Muscle of leg (tissue), 11 donors: ENCODE data around the gene TCP11L2. TPM values are rescaled to one million over a fixed set of nuclear protein-coding genes. Genes with fewer than 3 reads are reported as not detected.

Experiments
- DNase-seq: peaks from one replicate; pipeline ENCODE4 v3.0.0; 2013
- H3K27ac ChIP-seq: one replicate; pipeline ENCODE4 v1.5.1; 2013; ENCODE audit warnings: mild to moderate bottlenecking, low read length, control low read depth
- H3K27me3 ChIP-seq: one replicate; pipeline ENCODE4 v1.6.1; 2013; ENCODE audit warnings: low read length; ENCODE audit not compliant: control insufficient read depth, insufficient read depth
- H3K36me3 ChIP-seq: one replicate; pipeline ENCODE4 v1.6.1; 2013; ENCODE audit warnings: low read length; ENCODE audit not compliant: control insufficient read depth, insufficient read depth
- H3K4me1 ChIP-seq: one replicate; pipeline ENCODE4 v1.6.1; 2013; ENCODE audit warnings: low read length; ENCODE audit not compliant: control insufficient read depth, insufficient read depth
- H3K4me3 ChIP-seq: one replicate; pipeline ENCODE4 v1.5.1; 2013; ENCODE audit warnings: low read length, control low read depth
- H3K9me3 ChIP-seq: replicated peaks from 2 replicates; pipeline ENCODE4 v1.6.1; 2013; ENCODE audit warnings: low read depth, low read length; ENCODE audit not compliant: control insufficient read depth
- WGBS: methylation state at CpG from one replicate; pipeline ENCODE4 v1.1.5; 2013; ENCODE audit warnings: missing lambda C conversion rate; ENCODE audit not compliant: insufficient coverage; 5-methylcytosine and 5-hydroxymethylcytosine counted together
- polyA plus RNA-seq, 8 donors: library from polyadenylated mRNA; unstranded; fragments of 120-200 nt; gene quantifications; one replicate each; pipeline versions ENCODE4 v1.2.1 to v1.2.3, GENCODE V29; 2013; ENCODE audit warnings: inconsistent platforms in 1 of 8, low replicate concordance in 1 of 8; ENCODE audit not compliant: insufficient read length in 8 of 8, insufficient read depth in 1 of 8
- total RNA-seq: library from RNA; stranded (reverse); fragments of 120-200 nt; gene quantifications from one replicate; pipeline ENCODE4 v1.2.4, GENCODE V29; 2013

Gene TCP11L2
- total and polyA plus RNA-seq, 9 donors = 6.7 to 17.1 (median 8.6) TPM

DNA sequence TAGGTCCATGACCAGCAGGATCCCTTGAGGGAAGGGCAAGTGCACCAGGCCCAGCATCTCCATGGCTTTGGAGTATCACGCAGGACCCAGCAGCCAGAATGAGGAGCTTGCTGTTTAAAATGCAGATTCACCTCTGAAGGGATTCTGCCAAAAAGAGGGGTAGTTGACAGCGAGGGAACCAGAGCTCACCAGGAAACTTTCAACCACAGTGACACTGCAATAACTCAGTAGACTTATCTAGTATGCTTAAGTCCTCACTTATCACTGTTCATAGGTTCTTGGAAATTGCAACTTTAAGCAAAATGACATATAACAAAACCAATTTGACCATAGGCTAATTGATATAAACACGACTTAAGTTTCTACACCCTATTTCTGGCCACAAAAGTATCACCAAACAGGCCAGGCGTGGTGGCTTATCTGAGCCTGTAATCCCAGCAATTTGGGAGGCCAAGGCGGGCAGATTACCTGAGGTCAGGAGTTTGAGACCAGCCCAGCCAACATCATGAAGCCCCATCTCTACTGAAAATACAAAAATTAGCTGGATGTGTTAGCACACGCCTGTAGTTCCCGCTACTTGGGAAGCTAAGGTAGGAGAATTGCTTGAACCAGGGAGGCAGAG is 33.3 kb upstream of the TCP11L2 start:
- WGBS = 90% methylated on average over 4 of the region's 7 CpGs

DNA sequence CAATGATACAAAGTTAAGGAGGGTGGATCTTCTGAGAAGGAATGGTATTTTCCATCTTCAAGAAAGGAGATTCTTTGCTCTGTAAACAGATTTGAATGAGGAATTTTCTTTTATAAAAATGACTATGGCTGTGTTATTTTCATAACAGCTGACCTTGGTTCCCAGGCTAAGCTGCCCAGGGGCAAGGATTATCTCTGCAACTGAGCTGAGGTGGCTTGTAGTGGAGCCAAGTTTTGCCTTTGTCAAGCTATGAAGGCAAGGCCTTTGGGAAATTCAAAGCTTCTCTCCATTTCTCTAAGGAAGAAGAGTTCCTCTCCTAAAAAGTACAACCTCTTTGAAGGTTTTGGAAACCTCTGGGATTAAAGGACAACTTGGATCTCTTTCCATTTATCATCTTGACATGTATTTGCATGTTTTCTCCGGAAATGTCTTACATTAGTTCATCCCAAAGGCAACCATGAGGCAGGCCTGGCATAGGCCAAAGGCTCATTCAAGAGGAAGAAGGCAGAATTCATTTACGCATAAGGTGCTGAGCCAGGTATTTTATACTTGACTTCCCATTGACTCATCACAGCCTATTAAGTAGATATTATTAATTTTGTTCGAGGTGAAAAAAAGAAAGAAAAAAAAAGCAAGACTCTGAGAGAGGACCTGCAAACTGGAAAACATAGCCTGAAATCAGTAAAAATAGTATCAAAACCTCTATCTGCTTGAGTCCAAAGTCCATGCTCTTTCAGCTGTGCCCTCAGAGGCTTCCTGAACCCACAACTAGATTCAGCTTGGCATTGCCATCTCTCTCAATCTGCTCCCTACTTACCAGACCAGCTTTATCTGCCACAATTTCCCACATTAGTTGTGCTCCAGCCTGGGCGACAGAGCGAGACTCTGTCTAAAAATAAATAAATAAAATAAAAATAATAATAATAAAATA is 30.7 kb upstream of the TCP11L2 start:
- H3K4me1 ChIP-seq = no peaks in the 10 kb centered on the region
- 89% methylated on average over 1 of the region's 5 CpGs for WGBS
- no peaks in the 10 kb centered on the region for H3K27me3 ChIP-seq
- H3K9me3 ChIP-seq = no peaks in the 10 kb centered on the region
- H3K36me3 ChIP-seq = no peaks in the 10 kb centered on the region
- DNase-seq = no peak
- H3K27ac ChIP-seq = no peak overlapping the region
- no peak overlapping the region for H3K4me3 ChIP-seq

More for the DNA sequence above, 33.3 kb upstream of the TCP11L2 start:
- no peak overlapping the region for H3K27ac ChIP-seq
- H3K36me3 ChIP-seq = no peaks in the 10 kb centered on the region
- H3K9me3 ChIP-seq = no peaks in the 10 kb centered on the region
- no peak overlapping the region for H3K4me3 ChIP-seq
- no peaks in the 10 kb centered on the region for H3K4me1 ChIP-seq
- H3K27me3 ChIP-seq = no peaks in the 10 kb centered on the region
- no peak for DNase-seq

DNA sequence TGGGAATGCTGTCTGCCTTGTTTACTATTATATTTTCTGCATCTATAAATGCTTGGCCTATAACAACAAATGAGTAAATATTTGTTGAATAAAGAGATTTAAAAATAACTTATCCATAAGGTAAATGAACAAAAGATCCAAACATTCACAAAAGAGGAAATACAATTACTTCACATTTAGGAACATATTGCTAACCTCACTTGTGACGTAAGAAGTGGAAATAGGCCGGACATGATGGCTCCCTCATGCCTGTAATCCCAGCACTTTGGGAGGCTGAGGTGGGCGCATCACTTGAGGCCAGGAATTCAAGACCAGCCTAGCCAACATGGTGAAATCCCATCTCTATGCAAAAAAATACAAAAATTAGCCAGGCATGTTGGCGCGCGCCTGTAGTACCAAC is 29.0 kb upstream of the TCP11L2 start:
- 85% methylated on average over 4 of the region's 6 CpGs for WGBS
- Histone ChIP-seq H3K36me3 (no peaks in the 10 kb centered on the region), H3K4me3 (no peak overlapping the region), H3K27me3 (no peaks in the 10 kb centered on the region), H3K4me1 (no peaks in the 10 kb centered on the region), H3K9me3 (no peaks in the 10 kb centered on the region), H3K27ac (no peak overlapping the region)
- DNase-seq = no peak

DNA sequence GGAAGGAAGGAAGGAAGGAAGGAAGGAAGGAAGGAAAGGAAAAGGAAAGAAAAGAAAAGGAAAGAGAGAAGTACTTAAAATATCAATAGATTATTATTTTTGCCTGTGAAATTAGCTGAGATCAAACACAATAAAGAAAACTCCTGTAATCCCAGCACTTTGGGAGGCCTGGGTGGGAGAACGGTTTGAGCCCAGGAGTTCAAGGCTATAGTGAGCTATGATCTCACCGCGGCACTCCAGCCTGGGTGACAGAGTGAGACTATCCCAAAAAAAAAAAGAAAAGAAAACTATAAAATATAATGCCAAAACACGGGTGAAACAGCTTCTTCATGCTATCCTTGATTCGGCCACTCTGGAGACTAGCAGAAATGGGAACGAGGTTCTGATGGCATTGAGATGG is 28.5 kb upstream of the TCP11L2 start:
- DNase-seq = no peak
- Histone ChIP-seq H3K36me3 (no peaks in the 10 kb centered on the region), H3K4me1 (no peaks in the 10 kb centered on the region), H3K27ac (no peak overlapping the region), H3K9me3 (no peaks in the 10 kb centered on the region), H3K4me3 (no peak overlapping the region), H3K27me3 (no peaks in the 10 kb centered on the region)
- no CpG with 5 or more reads among the region's 6 CpGs for WGBS

DNA sequence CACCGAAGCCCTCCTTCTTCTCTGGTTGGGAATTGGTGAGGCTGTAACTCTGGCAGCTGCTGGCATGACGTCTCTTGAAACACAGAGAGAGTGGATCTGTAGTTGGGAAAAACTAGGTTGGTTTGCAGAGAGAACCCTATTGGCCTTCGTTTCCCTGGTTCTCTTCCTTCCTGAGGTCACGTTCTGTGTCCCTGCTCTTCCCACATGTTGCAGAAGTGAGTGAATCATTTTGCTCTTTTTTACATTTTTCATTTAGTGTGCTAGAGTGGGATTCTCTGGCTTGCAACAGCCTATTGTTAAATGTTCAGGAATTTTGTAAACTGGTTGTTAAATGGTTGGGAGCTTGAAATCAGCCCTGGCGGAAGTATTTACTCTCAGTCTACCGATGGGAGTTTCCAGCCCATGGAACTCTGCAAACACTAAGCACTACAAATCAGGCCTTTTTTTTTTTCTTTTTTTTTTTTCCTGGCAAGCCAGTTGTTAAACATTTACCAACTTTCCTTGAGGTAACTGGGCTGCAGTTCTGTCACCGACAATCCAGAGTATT is 27.9 kb upstream of the TCP11L2 start:
- H3K4me1 ChIP-seq = no peaks in the 10 kb centered on the region
- no peaks in the 10 kb centered on the region for H3K9me3 ChIP-seq
- no peaks in the 10 kb centered on the region for H3K36me3 ChIP-seq
- H3K27me3 ChIP-seq = no peaks in the 10 kb centered on the region
- DNase-seq = peak; percentile 16
- no peak overlapping the region for H3K4me3 ChIP-seq
- 75% methylated on average over 2 of the region's 7 CpGs for WGBS
- H3K27ac ChIP-seq = no peak overlapping the region

DNA sequence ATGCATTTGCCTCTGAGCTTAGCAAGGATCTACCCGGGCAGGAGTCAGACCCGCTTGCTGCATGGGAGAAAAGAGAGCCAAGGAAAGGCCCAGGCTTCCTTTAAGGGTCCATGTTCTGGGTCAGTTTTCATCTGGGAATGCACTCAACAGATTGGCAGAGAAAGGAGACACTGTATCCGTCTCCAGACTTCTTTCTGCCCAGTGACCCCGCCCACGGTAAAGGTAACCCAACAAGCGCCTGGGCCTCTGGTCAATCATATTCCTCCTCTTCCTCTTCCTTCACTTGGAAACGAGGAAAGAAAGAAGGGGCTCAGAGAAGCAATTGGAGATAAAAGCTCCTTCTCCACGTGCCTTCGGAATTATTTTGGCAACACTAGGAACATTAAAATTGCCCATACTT is 27.1 kb upstream of the TCP11L2 start:
- Histone ChIP-seq H3K4me3 (no peak overlapping the region), H3K27me3 (no peaks in the 10 kb centered on the region), H3K36me3 (no peaks in the 10 kb centered on the region), H3K9me3 (no peaks in the 10 kb centered on the region), H3K27ac (no peak overlapping the region), H3K4me1 (no peaks in the 10 kb centered on the region)
- WGBS = 53% methylated on average over 2 of the region's 9 CpGs
- DNase-seq = no peak

DNA sequence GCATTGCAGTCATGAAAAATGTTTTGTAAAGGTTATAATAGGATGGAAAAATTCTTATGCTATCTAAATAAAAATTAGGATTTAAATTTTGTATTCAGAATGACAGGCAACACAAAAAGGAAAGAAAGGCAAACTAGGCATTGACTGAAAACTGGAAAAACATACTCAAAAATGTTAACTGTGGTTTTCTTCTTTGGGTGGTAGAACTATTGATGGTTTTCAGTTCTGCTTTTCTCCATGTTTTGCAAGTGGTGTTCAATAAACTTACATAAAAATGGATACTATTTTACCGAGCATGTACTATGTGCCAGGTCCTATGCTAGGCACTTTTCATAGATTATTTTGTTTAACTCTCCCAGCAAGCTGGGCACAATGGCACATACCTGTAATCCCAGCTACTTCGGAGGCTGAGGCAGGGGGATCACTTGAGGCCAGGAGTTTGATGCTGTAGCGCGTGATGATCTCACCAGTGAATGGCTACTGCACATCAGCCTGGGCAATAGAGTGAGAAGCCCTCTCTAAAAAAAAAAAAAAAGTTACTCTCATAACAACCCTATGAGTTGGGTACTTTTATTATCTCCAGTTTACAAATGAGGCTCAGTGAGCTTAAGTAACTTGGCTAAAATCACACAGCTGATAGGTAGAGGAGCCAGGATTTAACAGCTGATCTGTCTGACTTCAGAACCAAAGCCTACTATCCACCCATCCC is 26.3 kb upstream of the TCP11L2 start:
- no peaks in the 10 kb centered on the region for H3K9me3 ChIP-seq
- 100% methylated on average over 1 of the region's 4 CpGs for WGBS

DNA sequence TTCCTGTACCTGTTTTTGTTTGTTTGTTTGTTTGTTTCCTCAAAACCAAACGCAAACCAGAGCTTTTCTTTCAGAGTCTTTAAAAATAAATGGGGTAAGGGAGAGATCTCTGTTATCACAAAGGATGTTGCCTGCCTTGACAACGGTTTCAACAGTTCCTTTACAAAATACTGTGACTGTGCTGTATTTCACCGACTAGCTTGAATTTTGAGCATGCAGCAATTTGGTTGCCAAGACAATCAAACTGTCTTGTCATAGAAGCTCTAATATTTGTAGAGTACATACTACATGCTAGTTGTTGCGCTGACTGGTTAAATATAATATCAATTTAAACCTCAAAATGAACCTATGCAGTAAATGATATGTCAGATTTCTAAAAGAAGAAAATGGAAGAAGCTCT is 22.4 kb upstream of the TCP11L2 start:
- DNase-seq = no peak
- no peaks in the 10 kb centered on the region for H3K36me3 ChIP-seq
- peaks cover 3% of the 10 kb centered on the region for H3K9me3 ChIP-seq
- H3K4me3 ChIP-seq = no peak overlapping the region
- H3K4me1 ChIP-seq = no peaks in the 10 kb centered on the region
- no CpG with 5 or more reads among the region's 4 CpGs for WGBS
- H3K27me3 ChIP-seq = no peaks in the 10 kb centered on the region
- H3K27ac ChIP-seq = no peak overlapping the region

More for the DNA sequence above, 26.3 kb upstream of the TCP11L2 start:
- Histone ChIP-seq H3K27me3 (no peaks in the 10 kb centered on the region), H3K27ac (no peak overlapping the region), H3K4me1 (no peaks in the 10 kb centered on the region), H3K4me3 (no peak overlapping the region), H3K36me3 (no peaks in the 10 kb centered on the region)
- no peak for DNase-seq

DNA sequence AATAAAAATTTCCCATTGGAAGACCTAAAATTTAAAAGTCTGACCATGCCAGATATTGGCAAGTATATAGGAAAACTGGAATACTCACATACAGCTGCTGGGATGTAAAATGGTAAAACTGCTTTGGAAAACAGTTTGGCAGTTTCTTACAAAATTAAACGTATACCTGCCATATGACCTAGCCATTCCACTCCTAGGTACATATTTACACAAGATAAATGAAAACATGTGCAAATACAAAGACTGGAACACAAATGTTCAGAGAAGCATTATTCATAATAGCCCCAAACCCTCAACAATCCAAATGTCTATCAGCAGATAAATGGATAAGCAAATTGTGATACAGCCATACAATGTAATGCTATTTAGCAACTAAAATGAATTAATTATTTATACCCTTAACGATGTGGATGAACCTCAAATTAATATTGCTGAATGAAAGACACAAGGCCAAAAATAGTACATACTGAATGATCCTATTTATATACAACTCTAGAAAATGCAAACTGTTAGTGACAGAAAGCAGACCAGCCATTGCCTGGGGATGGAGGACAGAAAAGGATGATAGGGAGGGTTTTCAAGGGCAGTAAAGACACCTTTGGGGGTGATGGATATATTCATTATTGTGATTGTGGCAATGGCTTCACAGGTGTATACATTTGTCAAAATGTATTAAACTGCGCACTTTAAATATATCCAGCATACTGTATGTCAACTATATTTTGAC is 21.3 kb upstream of the TCP11L2 start:
- WGBS = no CpG with 5 or more reads among the region's 3 CpGs
- no peaks in the 10 kb centered on the region for H3K36me3 ChIP-seq
- H3K27me3 ChIP-seq = no peaks in the 10 kb centered on the region
- no peak overlapping the region for H3K4me3 ChIP-seq
- no peaks in the 10 kb centered on the region for H3K4me1 ChIP-seq
- DNase-seq = no peak
- H3K9me3 ChIP-seq = peaks cover 3% of the 10 kb centered on the region
- no peak overlapping the region for H3K27ac ChIP-seq
